ENCODE measurements around the gene AGPAT3. TPM values are rescaled to one million over a fixed set of nuclear protein-coding genes. Genes with fewer than 3 reads are reported as not detected.

The AGPAT3 gene
- total RNA-seq, 4 donors from 2014 or later = 28.0 to 36.5 (median 32.2) TPM

- Histone ChIP-seq H3K4me3 (peak overlapping the region in 2 of 4 donors; percentile 29 to 47), H3K36me3 (no peaks in the 10 kb centered on the region), H3K4me1 (peaks cover 48 to 57% (median 50%) of the 10 kb centered on the region in 4 donors), H3K27me3 (no peaks in the 10 kb centered on the region), H3K9me3 (peaks cover 0 to 6% (median 5%) of the 10 kb centered on the region in 4 donors), H3K27ac (replicated peaks in 1 of 4) (no peak overlapping the region)
- intact Hi-C loops (cut with DNase I) = no loop called here
- DNase-seq (ENCODE audit: extremely low spot score) = no peak
- 81% methylated on average over 12 of the region's 12 CpGs for WGBS
- no peak for TF ChIP-seq POLR2A (IDR thresholded peaks at IDR 0.05; ENCODE audit: low read depth)
- no peak for TF ChIP-seq CTCF (IDR thresholded peaks at IDR 0.05)
- TF ChIP-seq POLR2AphosphoS5 (IDR thresholded peaks at IDR 0.05) = no peak
- TF ChIP-seq EP300 (IDR thresholded peaks at IDR 0.05) = no peak
Measured at GRCh38 chr21:43917515-43918384, 52.7 kb downstream of the AGPAT3 start.

DNA sequence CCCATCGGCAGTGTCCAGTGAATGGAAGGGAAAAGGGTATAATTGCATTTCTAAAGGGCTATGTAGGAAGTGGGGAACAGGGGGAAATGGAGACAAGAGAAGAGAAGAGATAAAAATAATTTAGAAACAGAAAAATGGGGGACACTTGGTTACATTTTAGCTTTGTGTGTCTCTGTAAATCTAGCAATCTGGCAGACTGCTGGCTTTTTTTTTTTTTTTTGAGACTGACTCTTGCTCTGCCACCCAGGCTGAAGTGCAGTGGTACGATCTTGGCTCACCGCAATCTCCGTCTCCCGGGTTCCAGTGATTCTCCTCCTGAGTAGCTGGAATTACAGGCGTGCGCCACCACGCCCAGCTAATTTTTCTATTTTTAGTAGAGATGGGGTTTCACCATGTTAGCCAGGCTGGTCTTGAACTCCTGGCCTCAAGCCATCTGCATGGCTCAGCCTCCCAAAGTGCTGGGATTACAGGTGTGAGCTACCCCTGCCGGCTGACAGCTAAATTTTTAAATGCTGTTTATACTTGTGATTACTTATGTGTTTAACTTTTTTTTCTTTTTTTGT is 53.4 kb downstream of the AGPAT3 start:
- TF ChIP-seq POLR2A (IDR thresholded peaks at IDR 0.05; ENCODE audit: low read depth) = no peak
- no peak for TF ChIP-seq CTCF (IDR thresholded peaks at IDR 0.05)
- no peak for TF ChIP-seq POLR2AphosphoS5 (IDR thresholded peaks at IDR 0.05)
- no peak for TF ChIP-seq EP300 (IDR thresholded peaks at IDR 0.05)
- Histone ChIP-seq H3K4me3 (no peak overlapping the region), H3K27ac (replicated peaks in 1 of 4) (no peak overlapping the region), H3K36me3 (no peaks in the 10 kb centered on the region), H3K9me3 (no peaks in the 10 kb centered on the region), H3K27me3 (no peaks in the 10 kb centered on the region), H3K4me1 (peaks cover 53 to 64% (median 57%) of the 10 kb centered on the region in 4 donors)
- DNase-seq (ENCODE audit: extremely low spot score) = no peak
- intact Hi-C loops (cut with DNase I) = no loop called here
- WGBS = 82% methylated on average over 9 of the region's 9 CpGs

DNA sequence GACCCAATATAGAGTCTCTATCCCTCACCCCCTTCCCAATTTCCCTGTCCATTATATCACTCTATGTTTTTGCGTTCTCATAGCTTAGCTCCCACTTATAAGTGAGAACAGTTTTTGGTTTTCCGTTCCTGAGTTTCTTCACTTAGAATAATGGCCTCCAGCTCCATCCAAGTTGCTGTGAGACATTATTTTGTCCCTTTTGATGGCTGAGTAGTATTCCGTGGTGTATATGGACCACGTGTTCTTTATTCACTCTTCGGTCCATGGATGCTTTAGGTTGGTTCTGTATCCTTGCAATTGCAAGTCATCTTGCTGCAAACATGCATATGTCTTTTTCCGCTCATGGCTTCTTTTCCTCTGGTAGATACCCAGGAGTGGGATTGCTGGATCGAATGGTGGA is 54.3 kb downstream of the AGPAT3 start:
- H3K9me3 ChIP-seq = no peaks in the 10 kb centered on the region
- intact Hi-C loops (cut with DNase I) = no loop called here
- H3K4me3 ChIP-seq = no peak overlapping the region
- H3K27ac ChIP-seq (replicated peaks in 1 of 4) = no peak overlapping the region
- peaks cover 53 to 65% (median 59%) of the 10 kb centered on the region in 4 donors for H3K4me1 ChIP-seq
- no peak for DNase-seq (ENCODE audit: extremely low spot score)
- H3K27me3 ChIP-seq = no peaks in the 10 kb centered on the region
- WGBS = 99% methylated on average over 7 of the region's 7 CpGs
- TF ChIP-seq CTCF (IDR thresholded peaks at IDR 0.05) (no peak), EP300 (IDR thresholded peaks at IDR 0.05) (no peak), POLR2A (IDR thresholded peaks at IDR 0.05; ENCODE audit: low read depth) (no peak)
- H3K36me3 ChIP-seq = peaks cover 0 to under 1% (median 0%) of the 10 kb centered on the region in 4 donors

DNA sequence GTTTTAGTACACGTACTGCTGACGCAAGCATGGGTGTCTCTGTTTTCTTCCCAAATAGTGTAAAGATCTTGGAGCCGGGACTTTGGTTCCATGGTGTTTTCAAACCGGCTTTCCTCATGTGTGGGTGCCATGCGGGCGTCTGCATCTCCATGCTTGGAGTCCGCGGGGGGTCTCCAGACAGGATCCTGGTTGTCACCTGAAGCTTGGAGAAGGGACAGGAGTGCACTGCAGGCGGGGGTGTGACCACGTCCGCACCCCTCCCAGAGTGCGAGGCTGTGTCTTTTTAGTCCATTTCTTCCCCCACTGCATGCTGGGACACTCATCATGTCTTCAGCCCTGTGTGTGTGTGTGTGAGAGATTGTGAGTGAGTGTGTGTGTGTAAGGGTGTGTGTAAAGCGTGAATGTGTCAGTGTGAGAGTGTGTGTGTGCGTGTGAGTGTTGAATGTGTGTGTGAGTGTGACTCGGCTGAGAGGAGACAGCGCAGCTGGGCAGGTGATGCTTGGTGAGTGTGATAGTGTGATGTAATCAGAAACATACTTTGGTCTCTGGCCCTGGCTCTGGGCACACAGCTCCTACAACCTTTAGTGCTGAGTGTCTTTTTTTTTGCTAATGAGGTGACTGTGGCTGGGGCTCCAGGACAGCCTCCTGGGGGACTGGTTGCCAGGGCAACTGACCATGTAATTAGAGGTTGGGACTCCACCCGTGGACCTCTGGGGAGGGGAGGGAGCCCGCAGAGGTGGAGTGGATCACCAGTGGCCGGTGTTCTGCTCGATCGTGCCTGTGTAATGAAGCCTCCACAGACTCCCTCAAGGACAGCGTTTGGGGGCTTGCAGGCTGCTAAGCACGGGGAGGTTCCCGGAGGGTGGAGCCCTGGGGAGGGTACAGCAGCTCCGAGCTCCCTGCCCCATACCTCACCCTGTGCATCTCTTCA is 55.1 kb downstream of the AGPAT3 start:
- intact Hi-C loops (cut with DNase I) = no loop called here
- H3K36me3 ChIP-seq = peaks cover 0 to 10% (median 4%) of the 10 kb centered on the region in 4 donors
- no peak for DNase-seq (ENCODE audit: extremely low spot score)
- no peak for TF ChIP-seq EP300 (IDR thresholded peaks at IDR 0.05)
- no peak for TF ChIP-seq POLR2A (IDR thresholded peaks at IDR 0.05; ENCODE audit: low read depth)
- no peak for TF ChIP-seq CTCF (IDR thresholded peaks at IDR 0.05)
- TF ChIP-seq POLR2AphosphoS5 (IDR thresholded peaks at IDR 0.05) = no peak
- H3K4me1 ChIP-seq = peaks cover 59 to 73% (median 61%) of the 10 kb centered on the region in 4 donors
- no peaks in the 10 kb centered on the region for H3K27me3 ChIP-seq
- H3K4me3 ChIP-seq = no peak overlapping the region
- 76% methylated on average over 25 of the region's 25 CpGs for WGBS
- no peak overlapping the region for H3K27ac ChIP-seq (replicated peaks in 1 of 4)
- no peaks in the 10 kb centered on the region for H3K9me3 ChIP-seq

Data from esophagus muscularis mucosa (tissue), 4 donors.